ENCODE measurements around the gene RIN3.

The RIN3 gene

GRCh38 chr14:92693998-92694795 is 180.6 kb downstream of the RIN3 start:
- TF ChIP-seq CTCF (IDR thresholded peaks at IDR 0.05; ENCODE audit: unreplicated experiment in 3 of 3) = no peak
- Mint-ChIP-seq H3K27ac (peak overlapping the region in 1 of 3 experiments; percentile 29), H3K36me3 (ENCODE audit: low read depth) (no peaks in the 10 kb centered on the region), H3K27me3 (ENCODE audit: low read depth) (peaks cover 20% of the 10 kb centered on the region), H3K4me3 (no peak overlapping the region), H3K9me3 (no peaks in the 10 kb centered on the region), H3K4me1 (peaks cover 6% of the 10 kb centered on the region)

GRCh38 chr14:92694807-92695206 is 181.2 kb downstream of the RIN3 start:
- no peak for TF ChIP-seq CTCF (IDR thresholded peaks at IDR 0.05; ENCODE audit: unreplicated experiment in 3 of 3)
- H3K36me3 Mint-ChIP-seq (ENCODE audit: low read depth) = no peaks in the 10 kb centered on the region

DNA sequence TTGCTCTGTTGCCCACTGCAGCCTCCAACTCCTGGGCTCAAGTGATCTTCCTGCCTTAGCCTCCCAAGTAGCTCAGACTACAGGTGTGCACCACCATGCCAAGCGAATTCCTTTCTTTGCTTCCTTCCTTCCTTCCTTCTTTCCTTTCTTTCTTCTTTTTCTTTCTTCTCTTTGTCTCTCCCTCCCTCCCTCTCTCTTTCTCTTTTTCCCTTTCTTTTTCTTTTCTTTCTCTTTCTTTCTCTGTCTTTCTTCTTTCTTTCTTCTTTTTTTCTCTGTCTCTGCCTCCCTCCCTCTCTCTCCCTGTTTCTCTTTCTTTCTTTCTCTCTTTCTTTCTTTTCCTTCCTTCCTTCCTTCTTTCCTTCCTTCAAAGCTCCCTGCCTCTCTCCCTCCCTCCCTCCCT is 182.0 kb downstream of the RIN3 start:
- Mint-ChIP-seq H3K4me1 (peaks cover 6% of the 10 kb centered on the region), H3K27me3 (ENCODE audit: low read depth) (peaks cover 16% of the 10 kb centered on the region), H3K27ac (no peak overlapping the region), H3K9me3 (no peaks in the 10 kb centered on the region), H3K4me3 (no peak overlapping the region), H3K36me3 (ENCODE audit: low read depth) (no peaks in the 10 kb centered on the region)
- TF ChIP-seq CTCF (IDR thresholded peaks at IDR 0.05; ENCODE audit: unreplicated experiment in 3 of 3) = no peak

More at GRCh38 chr14:92694807-92695206, 181.2 kb downstream of the RIN3 start:
- H3K4me1 Mint-ChIP-seq = peaks cover 6% of the 10 kb centered on the region
- no peak overlapping the region for H3K4me3 Mint-ChIP-seq
- peak overlapping the region in 1 of 3 experiments; percentile 29 for H3K27ac Mint-ChIP-seq
- H3K9me3 Mint-ChIP-seq = no peaks in the 10 kb centered on the region
- peaks cover 20% of the 10 kb centered on the region for H3K27me3 Mint-ChIP-seq (ENCODE audit: low read depth)

DNA sequence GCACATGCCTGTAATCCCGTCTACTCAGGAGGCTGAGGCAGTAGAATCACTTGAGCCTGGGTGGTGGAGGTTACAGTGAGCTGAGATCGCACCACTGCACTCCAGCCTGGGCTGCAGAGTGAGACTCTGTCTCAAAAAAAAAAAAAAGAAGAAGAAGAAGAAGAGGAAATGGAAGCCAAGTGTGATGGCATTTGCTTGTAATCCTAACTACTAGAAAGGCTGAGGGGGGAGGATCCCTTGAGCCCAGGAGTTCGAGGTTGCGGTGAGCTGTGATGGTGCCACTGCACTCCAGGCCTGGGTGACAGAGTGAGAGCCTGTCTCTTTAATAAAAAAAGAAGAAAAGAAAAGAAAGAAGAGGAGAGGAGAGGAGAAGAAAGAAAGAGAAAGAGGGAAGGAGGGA is 182.8 kb downstream of the RIN3 start:
- no peak overlapping the region for H3K4me3 Mint-ChIP-seq
- H3K36me3 Mint-ChIP-seq (ENCODE audit: low read depth) = no peaks in the 10 kb centered on the region
- H3K4me1 Mint-ChIP-seq = peaks cover 6% of the 10 kb centered on the region
- no peak for TF ChIP-seq CTCF (IDR thresholded peaks at IDR 0.05; ENCODE audit: unreplicated experiment in 3 of 3)
- H3K9me3 Mint-ChIP-seq = no peaks in the 10 kb centered on the region
- no peak overlapping the region for H3K27ac Mint-ChIP-seq
- peaks cover 11% of the 10 kb centered on the region for H3K27me3 Mint-ChIP-seq (ENCODE audit: low read depth)

GRCh38 chr14:92698393-92698792 is 184.8 kb downstream of the RIN3 start:
- no peak overlapping the region for H3K4me3 Mint-ChIP-seq
- H3K27ac Mint-ChIP-seq = no peak overlapping the region
- peaks cover 11% of the 10 kb centered on the region for H3K27me3 Mint-ChIP-seq (ENCODE audit: low read depth)
- no peaks in the 10 kb centered on the region for H3K9me3 Mint-ChIP-seq
- H3K4me1 Mint-ChIP-seq = peaks cover 6% of the 10 kb centered on the region
- peaks cover 6% of the 10 kb centered on the region for H3K36me3 Mint-ChIP-seq (ENCODE audit: low read depth)
- TF ChIP-seq CTCF (IDR thresholded peaks at IDR 0.05; ENCODE audit: unreplicated experiment in 3 of 3) = no peak

DNA sequence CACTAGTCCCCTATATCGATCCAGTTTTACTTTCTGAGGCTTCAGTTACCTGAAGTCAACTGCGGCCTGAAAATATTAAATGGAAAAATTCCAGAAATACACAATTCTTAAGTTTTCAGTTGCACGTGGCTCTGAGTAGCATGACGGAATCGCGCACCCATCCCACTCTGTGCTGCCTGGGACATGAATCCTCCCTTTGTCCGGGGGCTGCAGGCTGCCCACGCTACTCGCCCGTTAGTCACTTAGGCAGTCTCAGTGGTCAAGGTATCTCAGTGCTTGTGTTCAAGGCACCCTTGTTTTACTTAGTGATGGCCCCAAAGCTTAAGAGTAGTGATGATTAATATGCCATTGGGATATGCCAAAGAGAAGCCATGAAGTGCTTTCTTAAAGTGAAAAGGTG is 188.2 kb downstream of the RIN3 start:
- Mint-ChIP-seq H3K4me1 (peaks cover 9% of the 10 kb centered on the region), H3K27me3 (ENCODE audit: low read depth) (peaks cover 3% of the 10 kb centered on the region), H3K27ac (no peak overlapping the region), H3K36me3 (ENCODE audit: low read depth) (peaks cover 31% of the 10 kb centered on the region), H3K9me3 (no peaks in the 10 kb centered on the region), H3K4me3 (no peak overlapping the region)
- no peak for TF ChIP-seq CTCF (IDR thresholded peaks at IDR 0.05; ENCODE audit: unreplicated experiment in 3 of 3)

Data from nephron (organoid).